Stimulated activated naive CD8-positive, alpha-beta T cell treated with anti-CD3 and anti-CD28 coated beads, Interleukin-15, Interleukin-2, amounts not matched to agents 100 U/mL and 50 U/mL, for 24 hours (primary cell): ENCODE measurements around the gene PKP4.

Source experiments
- ATAC-seq: fragments of 150-1000 bp; cut with Tn5 transposase; one replicate; pipeline ENCODE4 v1.10.0; 2021
- DNase-seq: peaks from one replicate; pipeline ENCODE4 v3.0.0; 2021

The PKP4 gene

GRCh38 chr2:158600155-158600802 is 143.5 kb downstream of the PKP4 start:
- no peak for ATAC-seq
- no peak for DNase-seq

DNA sequence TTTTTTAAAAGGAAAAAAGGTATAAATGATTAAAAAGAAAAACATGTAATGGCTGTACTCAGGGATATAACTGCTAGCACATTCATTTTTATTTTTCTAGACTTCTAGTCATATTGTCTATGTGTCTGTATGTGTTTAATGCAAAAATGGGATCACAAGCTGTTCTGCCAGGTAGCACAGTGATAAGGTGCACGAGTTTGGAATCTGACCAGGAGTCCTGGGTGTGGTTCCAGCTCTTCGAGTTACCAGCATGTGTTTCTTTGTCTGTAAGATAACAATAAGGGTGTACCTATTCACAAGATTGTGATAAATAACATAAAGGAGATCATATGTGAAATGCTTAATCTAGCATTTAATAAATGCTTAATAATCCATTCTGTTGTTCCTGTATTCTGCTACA is 145.3 kb downstream of the PKP4 start:
- ATAC-seq, result no peak
- DNase-seq, result no peak

- DNase-seq (no peak), ATAC-seq (no peak)
These were observed 146.5 kb downstream of the PKP4 start for GRCh38 chr2:158603205-158603604.

DNA sequence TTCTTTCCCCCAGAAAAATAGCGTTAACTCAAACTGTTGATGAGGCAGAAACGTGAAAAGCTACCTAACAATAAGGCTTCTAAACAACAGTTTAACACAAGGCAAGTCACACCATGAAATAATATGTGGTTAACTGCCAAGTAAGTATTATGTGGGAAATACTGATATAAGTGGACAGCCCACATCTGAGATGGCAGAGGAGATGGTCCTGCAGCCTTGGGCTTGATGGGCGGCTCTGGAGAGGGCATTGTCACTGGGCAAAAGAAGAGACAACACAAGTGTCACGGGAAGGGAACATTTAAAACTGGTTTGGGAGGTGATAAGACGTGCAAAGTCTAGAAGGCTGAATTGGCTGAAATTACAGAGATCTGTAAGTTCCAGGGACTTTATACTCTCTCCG is 147.2 kb downstream of the PKP4 start:
- DNase-seq (no peak), ATAC-seq (no peak)

- DNase-seq (no peak), ATAC-seq (no peak)
These were observed 153.3 kb downstream of the PKP4 start for GRCh38 chr2:158610059-158610458.

GRCh38 chr2:158616480-158617000 is 159.8 kb downstream of the PKP4 start:
- DNase-seq (no peak), ATAC-seq (no peak)

DNA sequence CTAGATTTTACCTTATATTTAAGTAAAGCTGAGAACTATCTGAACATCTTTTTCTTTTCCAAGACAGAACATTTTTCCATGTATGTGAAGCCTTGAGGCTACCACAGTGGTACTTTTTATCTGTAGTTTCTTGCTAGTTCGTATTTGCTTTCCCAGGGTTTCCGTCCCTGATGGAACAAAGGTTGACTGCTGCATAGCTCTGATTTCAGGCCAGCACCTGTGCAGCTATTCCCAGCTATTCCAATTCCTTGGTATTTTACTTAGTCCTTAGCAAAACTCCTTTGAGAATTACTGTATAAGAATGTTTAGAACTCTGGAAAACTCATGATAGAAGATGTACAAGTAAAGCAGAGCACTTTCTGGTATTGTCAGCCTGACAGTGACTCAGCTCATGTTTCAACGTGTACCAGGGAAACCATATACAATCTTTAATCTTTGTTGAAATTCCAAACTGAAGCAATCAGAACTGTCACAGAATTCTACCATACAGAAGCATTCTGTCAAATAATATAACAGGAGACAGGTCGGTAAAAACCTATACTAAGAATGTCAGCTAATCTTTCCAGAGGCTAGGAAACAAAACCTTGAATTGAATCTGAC is 162.2 kb downstream of the PKP4 start:
- DNase-seq (no peak), ATAC-seq (no peak)

- DNase-seq (no peak), ATAC-seq (no peak)
These were observed 162.7 kb downstream of the PKP4 start for GRCh38 chr2:158619496-158619895.

- DNase-seq, result no peak
These were observed 163.9 kb downstream of the PKP4 start for GRCh38 chr2:158620656-158621055.

GRCh38 chr2:158624071-158624667 is 167.4 kb downstream of the PKP4 start:
- no peak for ATAC-seq
- no peak for DNase-seq

More at GRCh38 chr2:158620656-158621055, 163.9 kb downstream of the PKP4 start:
- no peak for ATAC-seq

DNA sequence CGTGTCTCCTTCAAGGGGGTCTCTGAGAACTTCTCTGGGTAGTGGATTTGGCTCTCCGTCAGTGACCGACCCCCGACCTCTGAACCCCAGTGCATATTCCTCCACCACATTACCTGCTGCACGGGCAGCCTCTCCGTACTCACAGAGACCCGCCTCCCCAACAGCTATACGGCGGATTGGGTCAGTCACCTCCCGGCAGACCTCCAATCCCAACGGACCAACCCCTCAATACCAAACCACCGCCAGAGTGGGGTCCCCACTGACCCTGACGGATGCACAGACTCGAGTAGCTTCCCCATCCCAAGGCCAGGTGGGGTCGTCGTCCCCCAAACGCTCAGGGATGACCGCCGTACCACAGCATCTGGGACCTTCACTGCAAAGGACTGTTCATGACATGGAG is 168.2 kb downstream of the PKP4 start:
- ATAC-seq (no peak), DNase-seq (no peak)

DNA sequence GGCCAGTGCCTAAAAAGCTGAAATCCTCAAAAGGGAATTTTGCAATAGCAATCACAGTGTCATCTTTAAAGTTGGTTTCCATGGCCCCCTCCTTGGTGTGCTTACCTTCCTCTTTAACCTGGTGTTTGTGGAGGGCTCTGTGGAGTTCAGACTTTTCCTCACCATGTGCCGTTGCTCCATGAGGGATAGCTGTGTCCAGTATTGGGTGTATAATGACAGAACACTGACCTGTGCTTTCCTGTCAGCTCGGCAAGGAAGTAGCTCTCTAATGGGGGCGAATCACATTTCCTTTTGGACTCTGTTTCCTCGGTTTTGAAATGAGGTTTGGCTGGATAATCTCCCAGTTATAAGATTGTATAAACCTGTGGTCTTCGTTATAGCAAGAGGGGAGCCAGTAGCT is 172.4 kb downstream of the PKP4 start:
- no peak for ATAC-seq

GRCh38 chr2:158633261-158633660 is 176.5 kb downstream of the PKP4 start:
- ATAC-seq, result no peak
- DNase-seq, result no peak

More for the DNA sequence above, 172.4 kb downstream of the PKP4 start:
- DNase-seq, result no peak

DNA sequence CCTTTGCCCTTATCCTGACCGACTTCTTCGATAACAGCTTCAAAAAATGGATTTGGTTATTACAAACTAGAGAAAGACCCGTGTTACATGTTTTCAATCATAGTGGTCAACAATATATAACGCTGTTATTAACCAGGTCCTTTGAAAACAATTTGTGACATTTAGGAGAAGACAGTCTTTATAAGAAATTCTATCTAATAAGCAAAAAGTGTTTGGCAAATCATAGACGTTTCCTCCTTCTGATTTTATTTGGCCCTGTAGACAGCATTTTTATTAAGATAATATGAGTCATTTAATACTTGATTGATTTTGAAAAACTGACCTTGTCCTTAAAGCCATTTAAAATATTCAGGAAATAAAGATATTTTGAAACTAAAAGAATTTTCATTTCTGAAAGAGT is 177.9 kb downstream of the PKP4 start:
- ATAC-seq (no peak), DNase-seq (no peak)

DNA sequence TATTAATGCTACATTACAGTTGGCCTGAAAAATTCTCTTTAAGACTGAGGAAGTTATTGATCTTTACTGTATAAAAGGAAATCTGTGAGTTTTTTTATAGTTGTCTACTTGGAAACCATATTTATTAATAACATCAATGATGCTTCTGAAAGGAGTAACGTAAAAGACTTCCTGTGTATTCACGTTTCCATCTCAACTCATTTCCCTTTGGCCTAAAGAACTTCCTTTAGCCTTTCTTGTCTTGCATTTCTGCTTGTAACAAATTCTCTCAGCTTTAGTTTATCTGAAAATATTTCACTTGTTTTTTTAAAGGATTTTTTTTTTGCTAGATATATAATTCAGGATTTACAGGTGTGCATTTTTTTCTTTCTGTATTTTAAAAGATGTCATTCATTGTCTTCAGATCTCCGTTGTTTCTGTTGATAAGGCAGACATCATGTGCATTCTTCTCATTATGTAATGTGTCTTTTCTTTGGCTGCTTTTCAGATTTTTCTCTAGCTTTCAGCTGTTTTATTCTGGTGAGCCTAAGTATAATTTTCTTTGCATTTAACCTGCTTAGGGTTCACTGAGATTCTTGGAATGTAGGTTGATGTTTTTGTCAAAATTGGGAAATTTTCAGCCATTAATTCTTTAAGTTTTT is 179.3 kb downstream of the PKP4 start:
- DNase-seq (no peak), ATAC-seq (no peak)

- no peak for DNase-seq
- no peak for ATAC-seq
These were observed 180.6 kb downstream of the PKP4 start for GRCh38 chr2:158637357-158637756.

DNA sequence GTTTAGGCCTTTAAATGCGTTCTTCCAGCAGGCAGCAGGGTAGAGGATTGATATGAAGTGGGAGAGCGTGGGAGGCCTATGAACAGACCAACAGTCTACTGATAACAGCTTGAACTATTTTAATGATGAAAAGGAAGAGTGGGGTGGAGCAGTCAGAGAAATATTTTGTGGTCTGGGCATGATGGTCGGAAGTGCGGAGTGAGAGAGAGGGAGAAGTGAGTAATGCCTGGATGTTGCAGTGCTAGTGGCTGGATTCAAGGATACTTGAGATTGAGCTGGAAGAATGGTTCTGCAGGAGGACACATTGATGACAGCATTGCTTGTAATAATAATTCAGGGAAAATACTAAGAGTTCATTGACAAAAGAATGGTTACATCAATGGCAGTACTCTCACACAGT is 187.4 kb downstream of the PKP4 start:
- DNase-seq (no peak), ATAC-seq (no peak)

DNA sequence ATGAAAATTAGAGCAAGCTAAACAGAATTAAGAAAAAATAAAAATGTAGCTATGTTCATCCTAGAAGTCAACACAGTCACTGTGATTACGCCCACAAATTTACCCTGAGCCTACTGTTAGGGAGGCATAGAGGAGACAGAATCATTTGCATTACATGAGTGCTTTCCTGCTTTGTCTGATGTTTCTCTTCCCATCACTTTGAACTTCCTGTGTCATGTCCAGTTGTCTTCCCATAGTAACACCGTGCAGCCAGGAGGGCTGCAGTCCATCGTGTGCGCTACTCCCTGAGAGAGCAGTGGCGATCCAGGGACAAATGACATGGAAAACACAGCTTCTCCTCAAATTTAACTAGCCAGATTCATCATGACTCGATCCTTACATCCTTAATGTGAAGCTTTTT is 188.5 kb downstream of the PKP4 start:
- DNase-seq (no peak), ATAC-seq (no peak)

DNA sequence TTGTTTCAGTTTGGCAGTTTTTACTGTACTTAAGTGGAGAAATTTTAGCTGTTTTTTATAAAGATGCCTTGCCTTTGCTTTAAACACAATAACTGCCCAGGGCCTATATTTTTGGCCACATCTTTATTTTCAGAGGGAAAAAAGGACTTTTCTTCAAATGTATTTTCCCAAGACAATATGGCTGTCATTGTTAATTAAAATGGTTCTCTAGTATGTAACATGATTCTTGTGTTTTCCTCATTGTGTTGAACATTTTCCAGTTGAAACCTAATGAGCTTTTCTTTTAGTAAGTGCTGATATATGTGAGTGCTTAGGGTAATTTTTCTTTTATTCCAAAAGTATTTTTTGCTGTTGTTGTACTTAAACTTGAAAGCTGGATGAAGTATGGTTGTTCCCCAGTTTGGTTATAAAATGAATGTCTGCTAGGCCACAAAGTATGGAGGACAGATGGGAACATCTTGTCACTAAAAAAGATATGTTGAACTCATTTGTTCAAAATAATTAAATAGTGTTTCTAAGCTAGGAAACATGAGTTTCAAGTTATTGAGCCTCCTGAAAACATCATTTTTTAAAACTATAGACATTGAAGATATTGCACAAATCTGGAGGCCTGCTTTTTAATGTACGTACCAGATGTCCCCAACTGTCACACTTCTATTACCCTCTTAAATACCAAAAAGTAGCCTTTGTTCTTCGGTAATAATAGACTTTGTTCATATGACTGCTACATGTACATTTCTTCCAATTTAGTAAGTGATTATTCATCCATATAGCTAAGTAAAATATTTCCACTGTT is 190.9 kb downstream of the PKP4 start:
- ATAC-seq (no peak), DNase-seq (no peak)

DNA sequence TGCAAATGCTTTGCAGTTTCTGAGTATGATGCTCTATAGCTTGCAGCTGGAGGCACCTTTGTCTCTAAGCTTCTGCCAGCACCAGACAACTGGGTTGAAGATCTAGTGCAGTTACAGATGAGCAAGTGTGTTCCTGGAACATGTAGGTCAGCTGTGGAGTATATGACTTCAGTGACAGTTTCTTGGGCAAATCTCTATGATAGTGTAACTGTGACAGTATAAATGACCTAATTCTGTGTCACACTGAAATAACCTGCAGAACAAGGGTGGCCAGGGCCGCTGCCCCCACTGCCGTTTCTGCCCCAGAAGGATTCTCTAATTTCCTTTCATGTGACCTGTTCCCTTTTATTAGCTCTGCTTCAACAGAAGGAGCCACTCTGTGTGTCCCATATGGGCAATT is 193.1 kb downstream of the PKP4 start:
- ATAC-seq (no peak), DNase-seq (no peak)

DNA sequence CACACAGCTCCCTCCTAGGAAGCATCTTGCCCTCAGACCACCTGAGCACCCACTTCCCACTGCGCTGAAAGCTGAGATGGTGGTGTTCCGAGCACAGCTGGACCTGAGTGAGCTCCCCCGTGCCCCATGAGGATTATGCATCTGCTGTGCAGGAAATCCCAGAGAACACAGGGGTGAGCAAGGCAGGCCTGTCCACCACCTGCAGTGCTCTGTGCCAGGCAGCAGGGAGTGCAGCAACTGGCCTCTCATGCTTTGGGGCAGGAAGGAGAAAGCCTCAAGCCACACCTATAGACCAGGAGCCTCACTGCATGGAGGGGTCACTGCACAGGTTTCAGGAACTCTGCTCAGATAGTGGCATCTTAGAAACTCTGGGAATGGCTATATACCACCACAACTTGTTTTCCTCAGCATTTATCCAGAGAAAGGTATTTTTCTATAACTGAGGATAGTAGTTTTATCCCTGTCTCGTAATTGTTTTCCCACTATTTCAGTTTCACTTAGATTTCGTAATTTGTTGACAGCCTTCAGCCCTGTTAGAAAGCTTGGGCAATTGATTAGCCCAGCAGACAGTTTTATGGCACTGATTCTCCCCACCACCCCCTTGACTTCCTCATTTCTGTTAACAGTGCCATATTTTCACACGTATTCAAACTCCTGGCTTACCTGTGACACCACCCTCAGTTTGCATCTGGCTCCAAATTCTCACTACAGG is 194.1 kb downstream of the PKP4 start:
- ATAC-seq (no peak), DNase-seq (no peak)
